A549 (cell line): ENCODE measurements around the gene PLLP.

Experiments
- BCL3 ChIP-seq: fragments of >200 bp; sonication (Bioruptor Twin); formaldehyde crosslinking; IDR thresholded peaks from 3 replicates; pipeline ENCODE4 v1.6.1; 2016
- CHD2 ChIP-seq: fragments of 150-350 bp; IDR thresholded peaks from 2 replicates; pipeline ENCODE4 v1.6.1; 2014; ENCODE audit warnings: low read length; ENCODE audit not compliant: partially characterized antibody
- CHD4 ChIP-seq: fragments of 200-600 bp; sonication (generic); IDR thresholded peaks from 2 replicates; pipeline ENCODE4 v1.6.1; 2016; ENCODE audit warnings: antibody characterized with exemption, mild to moderate bottlenecking, borderline replicate concordance
- CTCF ChIP-seq: fragments of >200 bp; sonication (Bioruptor Twin); formaldehyde crosslinking; IDR thresholded peaks from 3 replicates; pipeline ENCODE4 v1.5.1; 2016
- EP300 ChIP-seq, 2 experiments: fragments of >200 bp; sonication (Bioruptor Twin); formaldehyde crosslinking; IDR thresholded peaks; 2 replicates in 1 of 2; 3 replicates in 1 of 2; pipeline ENCODE4 v1.6.1; 2016 to 2017
- JUN ChIP-seq, 2 experiments: fragments of >200 bp; sonication (Bioruptor Twin); formaldehyde crosslinking; IDR thresholded peaks; 2 replicates in 1 of 2; 3 replicates in 1 of 2; pipeline ENCODE4 v1.6.1; 2016 to 2017
- JUNB ChIP-seq: fragments of >200 bp; sonication (Bioruptor Twin); formaldehyde crosslinking; IDR thresholded peaks from 2 replicates; pipeline ENCODE4 v1.6.1; 2016
- MAFK ChIP-seq: fragments of 450-650 bp; IDR thresholded peaks from 2 replicates; pipeline ENCODE4 v1.6.1; 2014; ENCODE audit not compliant: partially characterized antibody
- POLR2A ChIP-seq: IDR thresholded peaks from 2 replicates; pipeline ENCODE4 v1.6.1; 2012; ENCODE audit warnings: mild to moderate bottlenecking, low read length
- POLR2AphosphoS2 ChIP-seq: conservative IDR thresholded peaks from 2 replicates; pipeline ENCODE4 v1.6.1; 2012; ENCODE audit warnings: low read length, improper control_type of control experiment, inconsistent platforms
- USF2 ChIP-seq: fragments of 450-650 bp; IDR thresholded peaks from 2 replicates; pipeline ENCODE4 v1.6.1; 2014; ENCODE audit warnings: antibody characterized with exemption
- TF ChIP-seq, protein P1 (sequence below): IDR thresholded peaks from 2 replicates; pipeline ENCODE4 v1.6.1; 2012

GRCh38 chr16:57216968-57217367 lies 67.5 kb downstream of the PLLP start:
- TF ChIP-seq POLR2AphosphoS2 (no peak), CHD2 (no peak), CTCF (no peak), USF2 (no peak), BCL3 (no peak), CHD4 (no peak), JUN (IDR thresholded peaks at IDR 0.05) (no peak), MAFK (no peak), POLR2A (no peak), JUNB (no peak), EP300 (IDR thresholded peaks at IDR 0.05) (no peak)
- TF ChIP-seq, protein P1, sequence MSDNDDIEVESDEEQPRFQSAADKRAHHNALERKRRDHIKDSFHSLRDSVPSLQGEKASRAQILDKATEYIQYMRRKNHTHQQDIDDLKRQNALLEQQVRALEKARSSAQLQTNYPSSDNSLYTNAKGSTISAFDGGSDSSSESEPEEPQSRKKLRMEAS: no peak
